Measurements from ENCODE around the gene PKP4.

PKP4 gene

DNA sequence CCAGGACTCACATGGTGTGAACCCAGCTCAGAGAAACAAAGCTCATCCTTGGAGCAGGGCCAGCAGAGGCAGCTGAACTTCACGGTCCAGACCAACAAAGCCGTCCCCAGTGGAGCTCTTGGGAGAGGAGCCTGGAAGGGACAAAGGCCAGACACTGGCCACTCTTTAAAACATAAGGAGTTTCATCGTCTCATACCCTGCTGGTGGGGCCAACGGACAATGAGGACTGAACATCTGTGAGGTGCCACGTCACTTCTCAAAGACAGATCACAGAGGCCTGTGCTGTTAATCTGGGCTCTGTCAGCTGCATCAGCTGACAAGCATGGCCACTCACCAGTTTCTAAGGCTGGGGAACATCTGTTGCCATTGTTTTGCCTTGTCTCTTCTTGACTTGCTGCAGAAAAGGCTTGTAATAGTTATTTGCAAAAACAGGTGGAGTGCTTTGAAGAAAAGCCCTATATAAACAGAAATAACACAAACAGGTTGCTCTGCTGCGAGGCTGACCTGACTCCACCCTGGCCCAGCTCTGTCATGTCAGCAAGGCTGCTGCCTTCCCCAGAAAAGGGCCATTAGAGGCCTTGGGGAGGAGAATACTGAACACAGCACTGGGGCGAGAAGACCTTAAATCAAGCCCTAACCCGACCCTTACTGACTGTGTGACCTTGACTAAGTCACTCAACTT lies 270.3 kb downstream of the PKP4 start:
- Histone ChIP-seq H3K4me1 (ENCODE audit: insufficient read depth, low read length) (no peaks in the 10 kb centered on the region), H3K36me3 (ENCODE audit: insufficient read depth, low read length) (no peaks in the 10 kb centered on the region), H3K9ac (ENCODE audit: low read length) (no peak overlapping the region), H3K9me3 (ENCODE audit: low read length) (no peaks in the 10 kb centered on the region), H3K4me3 (ENCODE audit: low read depth in 1 of 2, low read length in 2 of 2) (no peak overlapping the region), H3K27ac (ENCODE audit: low read depth, low read length) (no peak overlapping the region), H3K27me3 (ENCODE audit: control insufficient read depth in 1 of 2, insufficient read depth in 2 of 2, low read length in 2 of 2) (peaks cover 0 to 4% of the 10 kb centered on the region in 2 donors)

DNA sequence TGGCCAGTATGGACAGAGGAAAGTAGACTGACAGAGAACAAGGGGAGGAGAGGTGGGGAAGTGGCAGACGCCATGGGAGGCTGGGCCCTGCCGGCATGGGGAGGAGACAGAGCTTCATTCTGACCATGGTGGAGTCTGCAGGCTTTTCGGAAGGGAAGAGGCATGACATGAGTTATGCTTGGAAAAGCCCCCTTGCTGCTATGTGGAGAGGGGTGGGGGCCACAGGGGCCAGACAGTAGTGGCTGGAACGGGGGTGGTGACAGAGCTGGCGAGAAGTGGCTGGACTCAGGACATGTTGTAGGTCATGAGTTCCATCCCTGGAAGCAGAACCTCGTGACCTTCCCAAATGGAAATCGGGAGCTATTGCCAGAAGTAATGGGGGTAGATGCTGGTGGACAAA lies 271.7 kb downstream of the PKP4 start:
- no peaks in the 10 kb centered on the region for H3K4me1 ChIP-seq (ENCODE audit: insufficient read depth, low read length)
- H3K36me3 ChIP-seq (ENCODE audit: insufficient read depth, low read length), result no peaks in the 10 kb centered on the region
- H3K9me3 ChIP-seq (ENCODE audit: low read length), result no peaks in the 10 kb centered on the region
- peaks cover 0 to 4% of the 10 kb centered on the region in 2 donors for H3K27me3 ChIP-seq (ENCODE audit: control insufficient read depth in 1 of 2, insufficient read depth in 2 of 2, low read length in 2 of 2)
- H3K9ac ChIP-seq (ENCODE audit: low read length), result no peak overlapping the region
- no peak overlapping the region for H3K27ac ChIP-seq (ENCODE audit: low read depth, low read length)
- H3K4me3 ChIP-seq (ENCODE audit: low read depth in 1 of 2, low read length in 2 of 2), result no peak overlapping the region

DNA sequence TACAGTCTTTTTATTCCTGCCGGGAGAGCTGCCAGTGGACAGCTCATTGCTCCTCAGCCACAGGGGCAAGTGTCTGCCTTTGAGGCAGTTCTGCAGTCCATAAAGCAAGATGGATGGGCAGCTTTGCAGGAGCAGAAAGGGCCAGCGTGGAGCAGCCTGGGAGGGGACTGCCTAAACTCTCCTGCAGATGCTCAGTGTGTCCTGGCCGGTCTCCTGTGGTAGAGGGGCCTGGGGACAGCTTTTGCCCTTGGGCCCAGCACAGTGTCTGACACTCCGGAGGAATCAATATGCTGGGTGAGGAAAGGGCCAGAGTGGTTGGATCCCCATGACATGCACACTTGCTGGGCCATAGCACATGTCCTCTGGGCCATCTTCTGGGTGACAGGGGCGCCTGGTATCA lies 272.7 kb downstream of the PKP4 start:
- H3K36me3 ChIP-seq (ENCODE audit: insufficient read depth, low read length), result no peaks in the 10 kb centered on the region
- H3K27ac ChIP-seq (ENCODE audit: low read depth, low read length), result no peak overlapping the region
- H3K4me1 ChIP-seq (ENCODE audit: insufficient read depth, low read length), result no peaks in the 10 kb centered on the region
- H3K9me3 ChIP-seq (ENCODE audit: low read length), result no peaks in the 10 kb centered on the region
- H3K4me3 ChIP-seq (ENCODE audit: low read depth in 1 of 2, low read length in 2 of 2), result no peak overlapping the region
- H3K27me3 ChIP-seq (ENCODE audit: control insufficient read depth in 1 of 2, insufficient read depth in 2 of 2, low read length in 2 of 2), result peaks cover 0 to 4% of the 10 kb centered on the region in 2 donors
- H3K9ac ChIP-seq (ENCODE audit: low read length), result no peak overlapping the region

DNA sequence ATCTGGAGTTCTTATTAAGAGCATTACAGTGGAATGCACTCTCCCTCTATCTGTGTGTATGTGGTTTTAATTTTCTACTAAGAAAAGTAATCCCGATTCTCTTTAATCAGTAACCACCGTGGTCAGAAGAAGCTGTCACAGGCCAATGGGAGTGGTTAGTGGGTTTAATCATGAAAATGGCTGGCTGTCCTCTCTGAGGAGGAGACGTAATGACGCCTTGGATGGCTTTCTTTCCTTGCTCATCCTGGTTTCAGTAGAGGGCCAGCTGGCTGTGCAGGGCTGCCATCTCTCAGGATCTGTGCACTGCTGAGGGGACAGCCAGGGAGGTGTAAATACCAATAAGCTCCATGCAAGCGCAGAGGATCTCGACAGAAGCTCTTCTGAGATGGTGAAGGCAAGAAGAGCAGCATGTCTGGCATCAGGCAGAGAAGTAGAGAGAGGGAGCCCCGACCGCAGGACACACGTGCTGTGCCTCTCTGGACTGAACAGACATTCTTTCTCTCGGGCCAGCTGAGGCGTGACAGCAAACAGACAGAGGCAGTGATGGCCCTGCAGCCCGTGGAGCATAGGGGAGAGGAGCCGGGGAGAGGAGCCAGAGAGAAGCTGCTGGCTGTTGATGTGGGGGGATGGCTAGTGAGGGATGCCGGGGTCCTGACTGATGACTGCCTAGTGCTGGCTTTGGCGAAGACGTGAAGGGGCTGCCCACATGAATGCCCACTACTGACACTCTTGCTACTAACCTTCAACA lies 273.3 kb downstream of the PKP4 start:
- no peak overlapping the region for H3K27ac ChIP-seq (ENCODE audit: low read depth, low read length)
- no peaks in the 10 kb centered on the region for H3K36me3 ChIP-seq (ENCODE audit: insufficient read depth, low read length)
- no peak overlapping the region for H3K4me3 ChIP-seq (ENCODE audit: low read depth in 1 of 2, low read length in 2 of 2)
- peaks cover 0 to 4% of the 10 kb centered on the region in 2 donors for H3K27me3 ChIP-seq (ENCODE audit: control insufficient read depth in 1 of 2, insufficient read depth in 2 of 2, low read length in 2 of 2)
- H3K4me1 ChIP-seq (ENCODE audit: insufficient read depth, low read length), result no peaks in the 10 kb centered on the region
- no peaks in the 10 kb centered on the region for H3K9me3 ChIP-seq (ENCODE audit: low read length)
- H3K9ac ChIP-seq (ENCODE audit: low read length), result no peak overlapping the region

DNA sequence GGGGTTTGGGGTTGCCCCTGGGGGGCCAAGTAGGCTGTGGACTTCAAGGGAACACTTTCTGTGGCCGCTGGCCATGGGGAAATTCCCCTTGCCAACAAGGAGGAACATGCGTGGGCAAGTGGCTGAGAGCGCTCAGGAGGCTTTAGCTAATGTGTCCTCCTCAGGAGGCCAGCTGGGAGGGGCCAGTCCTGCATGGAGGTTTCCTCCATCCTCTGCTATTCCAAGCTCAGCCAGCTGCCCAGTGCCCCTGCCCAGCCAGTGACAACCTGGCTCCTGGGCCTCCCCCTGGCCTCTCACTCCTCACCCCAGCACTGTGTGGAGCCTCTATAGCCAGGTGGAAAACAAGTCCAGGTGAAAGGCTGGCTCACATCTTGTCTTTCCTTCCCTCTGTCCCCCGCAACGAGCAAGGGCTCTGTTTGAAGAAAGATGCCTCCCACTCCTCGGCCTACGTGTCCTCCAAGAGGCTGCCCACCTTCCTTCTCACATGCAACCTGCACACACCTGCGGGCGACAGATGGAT lies 273.9 kb downstream of the PKP4 start:
- no peak overlapping the region for H3K27ac ChIP-seq (ENCODE audit: low read depth, low read length)

DNA sequence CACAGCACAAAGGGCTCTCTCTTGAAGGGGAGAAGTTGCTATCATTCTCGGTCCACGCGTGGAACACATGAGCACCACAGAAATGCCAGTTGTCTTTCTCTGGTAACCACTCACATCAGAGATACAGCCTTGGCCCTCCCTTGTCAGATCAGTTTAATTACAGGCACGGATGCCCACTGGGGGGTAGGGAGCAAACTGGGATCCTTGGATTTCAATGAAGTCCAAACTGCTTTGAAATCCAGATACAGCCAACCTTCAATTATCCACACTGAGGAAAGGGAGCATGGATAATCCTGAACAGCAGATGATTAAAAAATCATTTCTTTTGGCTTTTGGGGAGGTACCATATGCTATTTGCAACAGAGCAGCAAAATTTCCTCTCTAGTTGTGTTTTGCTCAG lies 274.6 kb downstream of the PKP4 start:
- no peak overlapping the region for H3K4me3 ChIP-seq (ENCODE audit: low read depth in 1 of 2, low read length in 2 of 2)
- H3K27ac ChIP-seq (ENCODE audit: low read depth, low read length), result no peak overlapping the region
- H3K9me3 ChIP-seq (ENCODE audit: low read length), result no peaks in the 10 kb centered on the region
- H3K36me3 ChIP-seq (ENCODE audit: insufficient read depth, low read length), result no peaks in the 10 kb centered on the region
- peaks cover 0 to 4% of the 10 kb centered on the region in 2 donors for H3K27me3 ChIP-seq (ENCODE audit: control insufficient read depth in 1 of 2, insufficient read depth in 2 of 2, low read length in 2 of 2)
- H3K4me1 ChIP-seq (ENCODE audit: insufficient read depth, low read length), result no peaks in the 10 kb centered on the region
- H3K9ac ChIP-seq (ENCODE audit: low read length), result no peak overlapping the region

More for the DNA sequence above, 273.9 kb downstream of the PKP4 start:
- H3K36me3 ChIP-seq (ENCODE audit: insufficient read depth, low read length), result no peaks in the 10 kb centered on the region
- no peaks in the 10 kb centered on the region for H3K9me3 ChIP-seq (ENCODE audit: low read length)
- no peak overlapping the region for H3K4me3 ChIP-seq (ENCODE audit: low read depth in 1 of 2, low read length in 2 of 2)
- peaks cover 0 to 4% of the 10 kb centered on the region in 2 donors for H3K27me3 ChIP-seq (ENCODE audit: control insufficient read depth in 1 of 2, insufficient read depth in 2 of 2, low read length in 2 of 2)
- H3K9ac ChIP-seq (ENCODE audit: low read length), result no peak overlapping the region
- no peaks in the 10 kb centered on the region for H3K4me1 ChIP-seq (ENCODE audit: insufficient read depth, low read length)
